ENCODE results near the gene C1orf141.

DNA sequence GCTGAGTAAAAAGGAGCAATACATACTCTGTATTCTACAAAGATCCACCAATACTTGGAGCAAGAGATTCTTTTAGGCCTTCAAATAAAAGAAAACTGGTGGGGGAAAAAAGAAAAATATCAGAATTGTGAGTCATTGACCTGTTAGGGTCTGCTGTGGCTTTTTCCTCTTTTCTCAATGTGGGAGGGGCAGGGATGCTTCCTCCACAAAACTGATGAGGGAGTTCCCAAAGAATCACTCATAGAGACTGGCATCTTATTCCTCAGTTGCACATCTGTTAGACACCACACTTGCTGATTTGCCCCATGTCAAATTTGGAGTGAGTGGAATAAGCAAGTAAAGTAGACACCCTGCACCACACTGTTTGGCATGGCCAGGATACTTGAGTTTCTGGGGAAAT, 16.6 kb downstream of the C1orf141 start:
- TF ChIP-seq YY1 (IDR thresholded peaks at IDR 0.05; ENCODE audit: borderline replicate concordance in 1 of 3, control insufficient read depth in 1 of 3, extremely low read depth in 1 of 3, insufficient read depth in 3 of 3, insufficient read length in 1 of 3, insufficient replicate concordance in 2 of 3, low read depth in 1 of 3, low read length in 2 of 3) (no peak), ADNP (tag; IDR thresholded peaks at IDR 0.05) (no peak), HDAC6 (IDR thresholded peaks at IDR 0.05; ENCODE audit: low read depth, low read length) (no peak), SIN3B (IDR thresholded peaks at IDR 0.05; ENCODE audit: low read depth) (no peak), FOXJ3 (CRISPR knock-in tag; IDR thresholded peaks at IDR 0.05) (no peak), PHB2 (IDR thresholded peaks at IDR 0.05; ENCODE audit: low read depth) (no peak)
